ENCODE results near the gene MINDY4.
"Not testable (repeated sequence)": the region's sequence is repeated elsewhere in the genome, so short reads cannot be mapped to it uniquely, and the experiment has no call there.

Gene MINDY4

GRCh38 chr7:30805081-30805691 lies 34.0 kb downstream of the MINDY4 start:
- no peak for DNase-seq

- DNase-seq = no peak
Observed at GRCh38 chr7:30805931-30806330, 34.7 kb downstream of the MINDY4 start.

GRCh38 chr7:30807477-30807876 lies 36.3 kb downstream of the MINDY4 start:
- DNase-seq = not testable (repeated sequence)

GRCh38 chr7:30807941-30808340 lies 36.7 kb downstream of the MINDY4 start:
- DNase-seq = not testable (repeated sequence)

GRCh38 chr7:30810986-30811385 lies 39.8 kb downstream of the MINDY4 start:
- no peak for DNase-seq

- no peak for DNase-seq
Observed at GRCh38 chr7:30812676-30813075, 41.5 kb downstream of the MINDY4 start.

GRCh38 chr7:30813466-30813865 lies 42.2 kb downstream of the MINDY4 start:
- no peak for DNase-seq

GRCh38 chr7:30814700-30815387 lies 43.6 kb downstream of the MINDY4 start:
- peak; percentile 14 for DNase-seq

GRCh38 chr7:30815388-30815854 lies 44.2 kb downstream of the MINDY4 start:
- no peak for DNase-seq

- no peak for DNase-seq
Observed at GRCh38 chr7:30815951-30816644, 44.9 kb downstream of the MINDY4 start.

GRCh38 chr7:30816645-30817370 lies 45.6 kb downstream of the MINDY4 start:
- peak; percentile 50 for DNase-seq

- no peak for DNase-seq
Observed at GRCh38 chr7:30817371-30817767, 46.2 kb downstream of the MINDY4 start.

GRCh38 chr7:30824821-30825720 lies 53.9 kb downstream of the MINDY4 start:
- DNase-seq = no peak

- no peak for DNase-seq
Observed at GRCh38 chr7:30826181-30826580, 55.0 kb downstream of the MINDY4 start.

GRCh38 chr7:30828591-30828990 lies 57.4 kb downstream of the MINDY4 start:
- DNase-seq = no peak

GRCh38 chr7:30829471-30829870 lies 58.3 kb downstream of the MINDY4 start:
- DNase-seq = no peak

- no peak for DNase-seq
Observed at GRCh38 chr7:30831227-30831626, 60.0 kb downstream of the MINDY4 start.

GRCh38 chr7:30831936-30832335 lies 60.7 kb downstream of the MINDY4 start:
- no peak for DNase-seq

GRCh38 chr7:30834017-30834674 lies 62.9 kb downstream of the MINDY4 start:
- DNase-seq = not testable (repeated sequence)

- no peak for DNase-seq
Observed at GRCh38 chr7:30835396-30835915, 64.2 kb downstream of the MINDY4 start.

- no peak for DNase-seq
Observed at GRCh38 chr7:30836991-30837390, 65.8 kb downstream of the MINDY4 start.
